K562 (cell line): Measurements from ENCODE around the gene TMEM127. TPM values are rescaled to one million over a fixed set of nuclear protein-coding genes. Genes with fewer than 3 reads are reported as not detected.

Experiments used
- ATAC-seq: fragments of 200-7000 bp; cut with Tn5 transposase; 3 replicates; pipeline ENCODE4 v1.9.1; 2020; ENCODE audit warnings: moderate library complexity
- BruUV-seq: library from RNA; stranded (reverse); fragments of 400-500 nt; replicated peaks from 2 replicates; lab custom pipeline; 2021; lab: Mats Ljungman, UMichigan
- CTCF ChIA-PET: fragments of 300-600 bp; formaldehyde crosslinking; extraction: SDS; loops from one replicate; lab custom pipeline; 2021; ENCODE audit warnings: low intra/inter-chr PET ratio; lab: Yijun Ruan, JAX
- POLR2A ChIA-PET: fragments of 300-600, 350-650 bp; sonication (Branson Sonifier 250); formaldehyde crosslinking; extraction: SDS; loops from one replicate; lab custom pipeline; 2021; ENCODE audit warnings: antibody characterized with exemption, inconsistent platforms; lab: Yijun Ruan, JAX
- DNase-seq, 4 experiments: peaks; one replicate each; pipeline versions ENCODE4 v3.0.0 to v3.0.0-alpha.2; 2011 to 2018; ENCODE audit warnings: low spot score in 3 of 4, mixed read lengths in 3 of 4; ENCODE audit errors: extremely low read depth in 1 of 4
- FAIRE-seq: peaks from 2 replicates; lab custom pipeline; 2011; peaks lifted over from hg19 to GRCh38; lab: Jason Lieb, UNC
- H2AFZ ChIP-seq: 2 replicates; pipeline ENCODE4 v1.6.0; 2011; ENCODE audit warnings: low read depth, low read length, control low read depth, inconsistent platforms
- H3K27ac ChIP-seq: fragments of 200-600 bp; 3 replicates; pipeline ENCODE4 v1.8.0; 2011; ENCODE audit warnings: low read depth, mild to moderate bottlenecking, control low read depth, inconsistent platforms, low read length, moderate library complexity, mixed read lengths; ENCODE audit errors: extremely low read depth
- H3K27me3 ChIP-seq, 2 experiments: fragments of 300-600 bp in 1 of 2; 2 replicates in 1 of 2; 3 replicates in 1 of 2; pipeline versions ENCODE4 v1.6.0 to v1.8.0; 2011; ENCODE audit warnings: inconsistent platforms in 2 of 2, low read length in 2 of 2, mild to moderate bottlenecking in 1 of 2, mixed read lengths in 1 of 2, moderate library complexity in 1 of 2; ENCODE audit not compliant: control insufficient read depth in 2 of 2, insufficient read depth in 2 of 2
- H3K36me3 ChIP-seq: fragments of 300-600 bp; 3 replicates; pipeline ENCODE4 v1.8.0; 2011; ENCODE audit warnings: mild to moderate bottlenecking, low read length, inconsistent platforms; ENCODE audit not compliant: control insufficient read depth, insufficient read depth
- H3K4me1 ChIP-seq, 2 experiments: fragments of 200-600 bp in 1 of 2; replicated peaks in 1 of 2; 2 replicates in 1 of 2; 3 replicates in 1 of 2; pipeline versions ENCODE4 v1.5.1 to v1.8.0; 2011; ENCODE audit warnings: inconsistent platforms in 2 of 2, low read length in 2 of 2, mild to moderate bottlenecking in 1 of 2, mixed read lengths in 1 of 2, moderate library complexity in 1 of 2; ENCODE audit not compliant: control insufficient read depth in 2 of 2, insufficient read depth in 2 of 2
- H3K4me2 ChIP-seq: 2 replicates; pipeline ENCODE4 v1.6.1; 2011; ENCODE audit warnings: low read length, control low read depth, inconsistent platforms, mixed read lengths; ENCODE audit not compliant: insufficient read depth
- H3K4me3 ChIP-seq: fragments of 200-600 bp; sonication (generic), shearing (Covaris generic); 2 replicates; pipeline ENCODE4 v1.5.1; 2016; ENCODE audit warnings: control low read depth, inconsistent platforms
- H3K79me2 ChIP-seq: fragments of 200-600 bp; 3 replicates; pipeline ENCODE4 v1.8.0; 2011; ENCODE audit warnings: low read length, inconsistent platforms; ENCODE audit not compliant: control insufficient read depth, insufficient read depth
- H3K9ac ChIP-seq, 2 experiments: 2 replicates each; pipeline versions ENCODE4 v1.6.0 to v1.6.1; 2011; ENCODE audit warnings: low read depth in 2 of 2, low read length in 2 of 2, control low read depth in 1 of 2, inconsistent platforms in 1 of 2, mild to moderate bottlenecking in 1 of 2, mixed read lengths in 1 of 2; ENCODE audit not compliant: insufficient read depth in 1 of 2
- H3K9me1 ChIP-seq: one replicate; pipeline ENCODE4 v1.6.0; 2011; ENCODE audit warnings: inconsistent platforms, mild to moderate bottlenecking, low read length, moderate library complexity; ENCODE audit not compliant: control insufficient read depth, insufficient read depth
- H3K9me3 ChIP-seq: replicated peaks from 2 replicates; pipeline ENCODE4 v1.5.1; 2011; ENCODE audit warnings: low read depth, low read length, inconsistent platforms; ENCODE audit not compliant: control insufficient read depth, insufficient read depth
- H4K20me1 ChIP-seq: replicated peaks from 2 replicates; pipeline ENCODE4 v1.6.1; 2011; ENCODE audit warnings: low read length, inconsistent platforms, mixed read lengths; ENCODE audit not compliant: control insufficient read depth, insufficient read depth
- AFF1 ChIP-seq, 2 experiments: fragments of 450-650 bp; IDR thresholded peaks; 2 replicates each; pipeline ENCODE4 v1.6.1; 2018; ENCODE audit warnings: mild to moderate bottlenecking in 2 of 2, low read depth in 1 of 2; ENCODE audit not compliant: partially characterized antibody in 2 of 2
- ATF7 ChIP-seq: fragments of 450-650 bp; IDR thresholded peaks from 2 replicates; pipeline ENCODE4 v1.7.1; 2014; ENCODE audit warnings: mild to moderate bottlenecking, moderate library complexity
- BRD4 ChIP-seq: fragments of 200-600 bp; sonication (generic); IDR thresholded peaks from 2 replicates; pipeline ENCODE4 v1.6.1; 2017; ENCODE audit warnings: inconsistent platforms
- CGGBP1 ChIP-seq: fragments of 250-450 bp; sonication (Bioruptor Pico); IDR thresholded peaks from 2 replicates; pipeline ENCODE4 v1.9.0; 2021; ENCODE audit warnings: mild to moderate bottlenecking
- E2F6 ChIP-seq, 2 experiments: IDR thresholded peaks; 2 replicates each; pipeline ENCODE4 v1.6.1; 2011; ENCODE audit warnings: borderline replicate concordance in 1 of 2, control low read depth in 1 of 2, low read depth in 1 of 2, low read length in 1 of 2, mild to moderate bottlenecking in 1 of 2, mixed read lengths in 1 of 2, moderate library complexity in 1 of 2; ENCODE audit not compliant: insufficient read depth in 1 of 2, insufficient read length in 1 of 2, poor library complexity in 1 of 2, severe bottlenecking in 1 of 2; ENCODE audit errors: extremely low read depth in 1 of 2
- FOXK1 ChIP-seq: sonication (generic); formaldehyde crosslinking; IDR thresholded peaks from 2 replicates; pipeline ENCODE4 v1.8.0; 2022; ENCODE audit warnings: missing genetic modification reagents, mild to moderate bottlenecking, borderline replicate concordance
- FOXP1 ChIP-seq: sonication (generic); formaldehyde crosslinking; IDR thresholded peaks from 2 replicates; pipeline ENCODE4 v1.8.0; 2022; ENCODE audit warnings: mild to moderate bottlenecking, missing genetic modification reagents
- GTF2E2 ChIP-seq: fragments of 200-800 bp; sonication (Bioruptor generic); IDR thresholded peaks from 2 replicates; pipeline ENCODE4 v1.6.1; 2016; ENCODE audit warnings: missing genetic modification characterization, missing compliant biosample characterization
- HDAC3 ChIP-seq: fragments of 450-650 bp; IDR thresholded peaks from 2 replicates; pipeline ENCODE4 v1.6.1; 2018; ENCODE audit warnings: borderline replicate concordance, mild to moderate bottlenecking, moderate library complexity; ENCODE audit not compliant: partially characterized antibody
- JUNB ChIP-seq: fragments of 450-650 bp; formaldehyde crosslinking; conservative IDR thresholded peaks from 2 replicates; pipeline ENCODE4 v1.4.0; 2020; ENCODE audit warnings: mild to moderate bottlenecking
- NFRKB ChIP-seq: fragments of 450-650 bp; IDR thresholded peaks from 2 replicates; pipeline ENCODE4 v1.6.1; 2016; ENCODE audit warnings: low read depth
- PREB ChIP-seq: sonication (generic); formaldehyde crosslinking; IDR thresholded peaks from 2 replicates; pipeline ENCODE4 v1.8.1; 2023; ENCODE audit warnings: mild to moderate bottlenecking, missing genetic modification reagents
- SIN3A ChIP-seq, 2 experiments: fragments of 150-350 bp in 1 of 2; IDR thresholded peaks; 2 replicates each; pipeline ENCODE4 v1.6.1; 2011 to 2016; ENCODE audit warnings: borderline replicate concordance in 2 of 2, low read depth in 2 of 2, low read length in 2 of 2, mild to moderate bottlenecking in 2 of 2, moderate library complexity in 2 of 2; ENCODE audit not compliant: control insufficient read depth in 1 of 2
- SUPT5H ChIP-seq: fragments of 450-650 bp; IDR thresholded peaks from 2 replicates; pipeline ENCODE4 v1.6.1; 2016
- TBL1XR1 ChIP-seq, 2 experiments: IDR thresholded peaks; 2 replicates each; pipeline ENCODE4 v1.6.1; 2012; ENCODE audit warnings: improper control_type of control experiment in 2 of 2, low read length in 2 of 2, mild to moderate bottlenecking in 1 of 2
- TRIM24 ChIP-seq, 2 experiments: fragments of 450-650 bp; IDR thresholded peaks; 2 replicates each; pipeline ENCODE4 v1.6.1; 2016
- WGBS: fragments of 100-300 bp; shearing (Covaris generic); methylation state at CpG from one replicate; pipeline ENCODE4 v1.1.6; 2016; ENCODE audit warnings: low coverage, mixed read lengths; ENCODE audit not compliant: insufficient coverage; ENCODE audit errors: missing lambda C conversion rate; 5-methylcytosine and 5-hydroxymethylcytosine counted together
- in situ Hi-C: fragments of 300-500 bp; cut with MboI; formaldehyde crosslinking; loops from 4 replicates; pipeline ENCODE4 v1.15.0; 2018; ENCODE audit warnings: inconsistent platforms, mixed read lengths
- intact Hi-C: fragments of 100-400 bp; cut with micrococcal nuclease; formaldehyde crosslinking; loops from 2 replicates; pipeline ENCODE4 v1.14.2; 2022
- polyA plus RNA-seq, 8 experiments: library from polyadenylated mRNA; depleted of rRNA in 4 of 8; stranded (reverse) in 5 of 8; unstranded in 3 of 8; fragments of >200 nt; fragmentation: Nextera tagmentation in 2 of 8; fragmentation: Illumina TruSeq in 1 of 8; extraction: Ambion mirVana in 2 of 8; extraction: Trizol in 1 of 8; gene quantifications; 2 replicates each; pipeline versions ENCODE4 v1.2.1 to v1.2.3, GENCODE V29; 2011 to 2014; ENCODE audit warnings: inconsistent platforms in 1 of 8, missing spikeins in 1 of 8
- total RNA-seq, 7 experiments: library from RNA; depleted of rRNA in 6 of 7; stranded (reverse); fragments of >200 nt in 6 of 7; fragmentation: Illumina TruSeq in 2 of 7; extraction: Trizol in 2 of 7; gene quantifications; 2 replicates each; pipeline versions ENCODE4 v1.2.1 to v1.2.3, GENCODE V29; 2011 to 2021; ENCODE audit warnings: low replicate concordance in 1 of 7

Gene TMEM127
- total and polyA plus RNA-seq, 9 of the 15 experiments (the other 6 are each of a cell fraction or from before 2014, with no cell fraction given): 1.7 to 20.0 (median 9.9) TPM

GRCh38 chr2:96305979-96306308 lies 40.1 kb upstream of the TMEM127 start:
- FAIRE-seq (no peak), ATAC-seq (peak; percentile 10), DNase-seq (peak in 1 of 4 experiments; percentile 30)
- intact Hi-C loops (loop anchor here (1.0 to 10.0 kb wide), 3 partner anchors 15 to 199 kb away; partner anchors contain the start of genes NCAPH and NEURL3), in situ Hi-C loops (no loop called here)
- Histone ChIP-seq H3K79me2 (peaks cover 57% of the 10 kb centered on the region), H3K4me3 (peak overlapping the region; percentile 93), H3K27me3 (no peaks in the 10 kb centered on the region), H4K20me1 (no peaks in the 10 kb centered on the region), H2AFZ (peak overlapping the region; percentile 92), H3K4me1 (peaks cover 13 to 14% of the 10 kb centered on the region in 2 experiments; a peak in 3 of 5 replicates), H3K9me3 (no peaks in the 10 kb centered on the region), H3K27ac (peak overlapping the region; percentile 91), H3K4me2 (peak overlapping the region; percentile 99), H3K9me1 (no peaks in the 10 kb centered on the region), H3K36me3 (peaks cover 37% of the 10 kb centered on the region), H3K9ac (peak overlapping the region; percentile 92 to 98)
- BruUV-seq: TSS peak; percentile 91
- CTCF ChIA-PET: no interaction called here
- POLR2A ChIA-PET: interaction anchor here (0.7 to 2.9 kb wide), 11 partner anchors 9 to 47 kb away, joined by 3 to 15 read pairs (median 4); partner anchors contain the start of gene NCAPH
- WGBS: 3% methylated on average over 8 of the region's 9 CpGs
- no peak for TF ChIP-seq ATF7
- no peak for TF ChIP-seq SIN3A (IDR thresholded peaks at IDR 0.05; ENCODE audit: borderline replicate concordance in 2 of 2, control insufficient read depth in 1 of 2, low read depth in 2 of 2, low read length in 2 of 2)
- no peak for TF ChIP-seq JUNB (CRISPR knock-in tag)
- no peak for TF ChIP-seq SUPT5H
- TF ChIP-seq PREB: no peak
- peak; percentile 56 for TF ChIP-seq NFRKB
- no peak; the same call in 1 of the 2 replicates for TF ChIP-seq FOXP1 (CRISPR knock-in tag)
- TF ChIP-seq HDAC3: no peak
- no peak for TF ChIP-seq FOXK1 (CRISPR knock-in tag)
- peak in 1 of 2 experiments; percentile 31 for TF ChIP-seq E2F6 (IDR thresholded peaks at IDR 0.05; ENCODE audit: borderline replicate concordance in 1 of 2, extremely low read depth in 1 of 2, insufficient read depth in 1 of 2, insufficient read length in 1 of 2, low read depth in 1 of 2, low read length in 1 of 2, poor library complexity in 1 of 2, severe bottlenecking in 1 of 2)
- peak in 1 of 2 experiments; percentile 7 for TF ChIP-seq AFF1 (IDR thresholded peaks at IDR 0.05; ENCODE audit: low read depth in 1 of 2, partially characterized antibody in 2 of 2)
- TF ChIP-seq BRD4: peak; percentile 27; the same call in 1 of the 2 replicates
- TF ChIP-seq CGGBP1: no peak
- peak in 1 of 2 experiments; percentile 10; a peak in 1 of 4 replicates for TF ChIP-seq TBL1XR1 (IDR thresholded peaks at IDR 0.05; ENCODE audit: low read length in 2 of 2)
- TF ChIP-seq GTF2E2: peak; percentile 91
- no peak for TF ChIP-seq TRIM24 (IDR thresholded peaks at IDR 0.05)
